ENCODE data around the gene PDE11A. TPM values are rescaled to one million over a fixed set of nuclear protein-coding genes. Genes with fewer than 3 reads are reported as not detected.

The PDE11A gene
- total and polyA plus RNA-seq, 2 of the 13 experiments (the other 11 are each of a cell fraction or from before 2014, with no cell fraction given): 1.2 to 1.7 TPM

DNA sequence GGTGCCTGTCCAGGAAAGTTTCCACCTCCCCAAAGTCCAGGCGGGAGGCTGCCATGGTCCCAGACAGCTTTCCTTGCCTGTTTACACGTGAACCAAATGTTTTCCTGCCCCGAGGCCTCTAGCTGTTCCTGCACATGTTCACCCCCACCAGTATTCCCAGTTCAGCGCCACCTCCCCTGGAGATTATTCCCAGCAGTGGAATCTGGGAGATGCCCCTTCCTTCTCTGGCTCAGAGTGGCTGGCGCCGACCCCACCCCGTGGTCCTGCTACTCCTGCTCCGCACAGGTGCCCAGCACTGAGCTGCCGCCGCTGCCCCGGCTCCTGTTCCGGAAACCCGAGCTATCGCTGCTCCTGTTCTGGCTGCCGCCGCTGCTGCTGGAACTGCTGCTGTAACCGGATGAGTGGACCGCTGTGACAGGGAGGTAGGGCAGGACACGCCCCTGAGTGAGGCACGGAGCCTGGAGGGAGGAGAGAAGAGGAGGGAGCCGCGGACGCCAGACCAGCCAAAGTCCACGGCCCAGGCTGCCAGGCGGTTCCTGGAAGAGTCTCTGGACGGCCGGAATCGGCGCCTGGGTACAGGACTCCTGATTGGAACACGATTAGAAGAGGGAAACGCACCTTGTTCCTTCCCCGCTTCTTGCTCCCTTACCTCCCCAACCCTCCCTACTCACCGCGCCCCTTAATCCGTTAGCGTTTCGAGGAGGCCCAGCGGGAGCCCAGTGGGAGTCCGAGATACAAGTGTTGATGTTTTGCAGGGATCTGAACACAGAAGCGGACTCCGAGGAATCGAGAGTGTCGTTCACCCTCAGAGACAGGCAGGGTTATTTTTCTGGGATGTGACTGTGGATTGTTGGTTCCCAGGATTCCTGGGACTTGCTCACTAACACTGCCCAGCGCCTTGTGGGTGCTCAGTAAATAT lies at the start of gene PDE11A (continued):
- TF ChIP-seq ZNF572 (CRISPR knock-in tag; IDR thresholded peaks at IDR 0.05) (no peak), FOXK2 (IDR thresholded peaks at IDR 0.05) (no peak), ZNF251 (CRISPR knock-in tag; IDR thresholded peaks at IDR 0.05) (no peak), ZNF678 (CRISPR knock-in tag; IDR thresholded peaks at IDR 0.05) (peak; percentile 84), NFE2L1 (CRISPR knock-in tag; IDR thresholded peaks at IDR 0.05; ENCODE audit: borderline replicate concordance) (no peak; the same call in 1 of the 2 replicates), IKZF1 (IDR thresholded peaks at IDR 0.05) (no peak), TBX3 (IDR thresholded peaks at IDR 0.05; ENCODE audit: borderline replicate concordance) (peak; percentile 23; the same call in 1 of the 2 replicates), ERF (CRISPR knock-in tag; IDR thresholded peaks at IDR 0.05) (peak; percentile 87), ZNF44 (CRISPR knock-in tag; IDR thresholded peaks at IDR 0.05) (peak; percentile 67; the same call in 1 of the 2 replicates), ZNF772 (CRISPR knock-in tag; IDR thresholded peaks at IDR 0.05) (peak; percentile 90), FOXK1 (CRISPR knock-in tag; IDR thresholded peaks at IDR 0.05; ENCODE audit: borderline replicate concordance, low read depth) (peak; percentile 59; the same call in 1 of the 2 replicates), DPF2 (CRISPR knock-in tag; IDR thresholded peaks at IDR 0.05; ENCODE audit: borderline replicate concordance, low read depth) (peak; percentile 61; the same call in 1 of the 2 replicates), ZNF883 (CRISPR knock-in tag; IDR thresholded peaks at IDR 0.05; ENCODE audit: not compliant biosample characterization) (peak; percentile 67), ZNF556 (CRISPR knock-in tag; IDR thresholded peaks at IDR 0.05; ENCODE audit: borderline replicate concordance) (peak; percentile 91; the same call in 1 of the 2 replicates), ZNF746 (CRISPR knock-in tag; IDR thresholded peaks at IDR 0.05) (peak; percentile 76; the same call in 1 of the 2 replicates), NPAS2 (CRISPR knock-in tag; IDR thresholded peaks at IDR 0.05; ENCODE audit: borderline replicate concordance) (no peak), TBP (CRISPR knock-in tag; IDR thresholded peaks at IDR 0.05) (no peak), ZSCAN31 (CRISPR knock-in tag; IDR thresholded peaks at IDR 0.05; ENCODE audit: low read depth) (peak; percentile 89), THAP11 (CRISPR knock-in tag; IDR thresholded peaks at IDR 0.05) (peak; percentile 74), ZNF350 (CRISPR knock-in tag; IDR thresholded peaks at IDR 0.05; ENCODE audit: borderline replicate concordance, low read depth) (peak; percentile 91), RELA (CRISPR knock-in tag; IDR thresholded peaks at IDR 0.05) (peak; percentile 66; the same call in 1 of the 2 replicates), HMG20A (CRISPR knock-in tag; IDR thresholded peaks at IDR 0.05; ENCODE audit: borderline replicate concordance) (no peak), DNMT3B (CRISPR knock-in tag; conservative IDR thresholded peaks at IDR 0.05) (no peak), ZFP36 (IDR thresholded peaks at IDR 0.05; ENCODE audit: borderline replicate concordance, low read depth, low read length, partially characterized antibody) (no peak), ZNF451 (CRISPR knock-in tag; IDR thresholded peaks at IDR 0.05) (no peak), ZNF747 (CRISPR knock-in tag; IDR thresholded peaks at IDR 0.05; ENCODE audit: borderline replicate concordance) (peak; percentile 86)
- TF ChIP-seq, protein P1, sequence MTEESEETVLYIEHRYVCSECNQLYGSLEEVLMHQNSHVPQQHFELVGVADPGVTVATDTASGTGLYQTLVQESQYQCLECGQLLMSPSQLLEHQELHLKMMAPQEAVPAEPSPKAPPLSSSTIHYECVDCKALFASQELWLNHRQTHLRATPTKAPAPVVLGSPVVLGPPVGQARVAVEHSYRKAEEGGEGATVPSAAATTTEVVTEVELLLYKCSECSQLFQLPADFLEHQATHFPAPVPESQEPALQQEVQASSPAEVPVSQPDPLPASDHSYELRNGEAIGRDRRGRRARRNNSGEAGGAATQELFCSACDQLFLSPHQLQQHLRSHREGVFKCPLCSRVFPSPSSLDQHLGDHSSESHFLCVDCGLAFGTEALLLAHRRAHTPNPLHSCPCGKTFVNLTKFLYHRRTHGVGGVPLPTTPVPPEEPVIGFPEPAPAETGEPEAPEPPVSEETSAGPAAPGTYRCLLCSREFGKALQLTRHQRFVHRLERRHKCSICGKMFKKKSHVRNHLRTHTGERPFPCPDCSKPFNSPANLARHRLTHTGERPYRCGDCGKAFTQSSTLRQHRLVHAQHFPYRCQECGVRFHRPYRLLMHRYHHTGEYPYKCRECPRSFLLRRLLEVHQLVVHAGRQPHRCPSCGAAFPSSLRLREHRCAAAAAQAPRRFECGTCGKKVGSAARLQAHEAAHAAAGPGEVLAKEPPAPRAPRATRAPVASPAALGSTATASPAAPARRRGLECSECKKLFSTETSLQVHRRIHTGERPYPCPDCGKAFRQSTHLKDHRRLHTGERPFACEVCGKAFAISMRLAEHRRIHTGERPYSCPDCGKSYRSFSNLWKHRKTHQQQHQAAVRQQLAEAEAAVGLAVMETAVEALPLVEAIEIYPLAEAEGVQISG (CRISPR knock-in tag; IDR thresholded peaks at IDR 0.05): peak; percentile 90
